ENCODE results near the gene CDK3.
"Not testable (repeated sequence)": the region's sequence is repeated elsewhere in the genome, so short reads cannot be mapped to it uniquely, and the experiment has no call there.

Gene CDK3

DNA sequence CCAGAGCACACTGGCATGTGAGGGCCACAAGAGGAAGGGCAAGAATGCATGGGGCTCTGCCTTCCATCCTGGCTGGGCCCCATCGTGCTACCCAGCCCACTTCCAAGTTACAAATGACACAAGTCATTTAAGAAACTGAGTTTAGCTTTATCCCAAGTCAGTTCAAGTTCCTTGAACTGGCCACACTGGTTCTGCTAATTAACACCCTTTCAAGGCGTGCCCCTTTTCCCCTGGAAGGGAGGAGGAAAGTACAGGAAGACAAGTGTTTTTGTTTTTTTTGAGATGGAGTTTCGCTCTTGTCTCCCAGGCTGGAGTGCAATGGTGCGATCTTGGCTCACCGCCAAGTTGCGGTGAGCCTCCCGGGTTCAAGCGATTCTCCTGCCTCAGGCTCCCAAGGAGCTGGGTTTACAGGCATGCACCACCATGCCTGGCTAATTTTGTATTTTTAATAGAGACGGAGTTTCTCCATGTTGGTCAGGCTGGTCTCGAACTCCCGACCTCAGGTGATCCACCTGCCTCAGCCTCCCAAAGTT lies 43.9 kb downstream of the CDK3 start:
- not testable (repeated sequence) for DNase-seq

DNA sequence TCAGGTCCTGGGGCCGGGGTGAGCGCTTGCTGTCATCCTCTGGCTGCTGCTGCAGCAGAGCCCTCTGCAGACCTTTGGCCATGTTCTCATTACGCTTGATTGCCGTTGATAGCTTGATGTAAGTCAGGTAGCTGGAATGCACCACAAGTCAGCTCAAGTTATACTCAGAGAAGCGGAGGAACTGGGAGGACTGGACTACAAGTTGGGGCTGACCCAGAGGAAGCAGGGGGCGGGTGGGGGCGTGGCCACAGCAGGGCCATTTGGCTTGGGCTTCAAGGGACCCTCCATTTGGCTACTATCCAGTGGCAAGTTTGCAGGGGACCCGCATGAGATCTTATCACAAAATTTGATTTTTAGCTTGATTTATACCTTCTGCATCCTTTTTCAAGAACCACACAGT lies 45.4 kb downstream of the CDK3 start:
- DNase-seq = no peak

DNA sequence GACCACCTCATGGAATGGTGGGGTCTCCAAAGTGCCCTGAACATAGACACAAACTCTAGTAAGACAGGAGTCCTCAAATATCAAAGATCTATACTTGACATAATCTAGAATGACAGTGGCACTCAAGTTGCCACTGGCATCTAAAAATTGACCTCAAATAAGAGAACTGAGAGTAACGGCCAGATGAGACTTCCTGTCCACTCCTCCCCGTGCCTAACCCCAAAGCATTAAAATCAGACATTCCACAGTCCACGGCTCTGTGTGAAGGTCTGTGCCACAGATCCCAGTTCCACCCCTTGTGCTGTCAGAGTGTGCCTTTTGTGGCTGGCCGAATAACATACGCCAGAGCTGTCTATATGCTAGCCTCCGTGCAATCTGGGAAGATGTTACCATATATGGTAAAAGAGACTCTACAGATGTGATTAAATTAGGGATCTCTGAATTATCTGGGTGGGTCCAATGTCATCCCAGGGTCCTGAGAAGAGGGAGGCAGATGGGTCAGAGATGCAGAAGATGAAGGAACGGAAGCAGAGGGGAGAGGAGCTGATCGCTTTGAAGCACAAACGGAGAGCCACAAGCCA lies 47.5 kb downstream of the CDK3 start:
- no peak for DNase-seq

DNA sequence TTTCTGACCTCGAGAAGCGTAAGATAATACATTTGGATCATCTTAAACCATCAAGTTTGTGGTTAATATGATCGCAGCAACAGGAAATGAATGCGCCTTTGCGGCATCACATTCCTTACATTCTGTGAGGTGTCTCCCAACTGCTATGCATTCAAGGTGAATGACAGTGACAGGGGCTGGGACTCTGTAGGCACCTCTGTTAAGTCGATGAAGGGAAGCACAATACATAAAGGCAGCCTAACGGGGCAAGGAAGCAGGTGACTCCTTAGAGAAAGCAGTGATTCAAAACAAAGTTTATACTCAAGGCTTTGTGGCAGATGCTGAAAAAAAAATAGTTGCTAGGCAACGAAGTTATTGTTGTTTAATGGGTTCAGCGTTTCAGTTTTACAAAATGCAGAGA lies 48.1 kb downstream of the CDK3 start:
- no peak for DNase-seq

DNA sequence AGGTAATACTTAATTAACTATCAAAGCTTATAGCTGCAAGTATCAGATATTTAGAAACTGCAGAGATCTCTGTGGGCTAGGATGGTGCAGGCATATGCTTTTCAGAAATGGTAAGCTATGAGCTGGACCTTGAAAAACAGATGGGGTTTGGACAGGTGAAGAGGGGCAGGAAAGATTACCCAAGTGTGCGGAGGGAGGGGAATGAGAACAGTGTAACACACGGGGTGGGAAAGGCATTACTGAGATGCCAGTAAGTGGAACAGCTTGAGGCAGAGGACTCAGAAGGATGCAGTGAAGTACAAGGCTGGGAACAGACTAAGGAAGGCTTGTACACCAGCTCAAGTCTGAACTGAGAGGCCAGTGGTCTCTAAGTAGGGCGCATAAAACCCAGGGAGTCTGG lies 48.6 kb downstream of the CDK3 start:
- DNase-seq = no peak

DNA sequence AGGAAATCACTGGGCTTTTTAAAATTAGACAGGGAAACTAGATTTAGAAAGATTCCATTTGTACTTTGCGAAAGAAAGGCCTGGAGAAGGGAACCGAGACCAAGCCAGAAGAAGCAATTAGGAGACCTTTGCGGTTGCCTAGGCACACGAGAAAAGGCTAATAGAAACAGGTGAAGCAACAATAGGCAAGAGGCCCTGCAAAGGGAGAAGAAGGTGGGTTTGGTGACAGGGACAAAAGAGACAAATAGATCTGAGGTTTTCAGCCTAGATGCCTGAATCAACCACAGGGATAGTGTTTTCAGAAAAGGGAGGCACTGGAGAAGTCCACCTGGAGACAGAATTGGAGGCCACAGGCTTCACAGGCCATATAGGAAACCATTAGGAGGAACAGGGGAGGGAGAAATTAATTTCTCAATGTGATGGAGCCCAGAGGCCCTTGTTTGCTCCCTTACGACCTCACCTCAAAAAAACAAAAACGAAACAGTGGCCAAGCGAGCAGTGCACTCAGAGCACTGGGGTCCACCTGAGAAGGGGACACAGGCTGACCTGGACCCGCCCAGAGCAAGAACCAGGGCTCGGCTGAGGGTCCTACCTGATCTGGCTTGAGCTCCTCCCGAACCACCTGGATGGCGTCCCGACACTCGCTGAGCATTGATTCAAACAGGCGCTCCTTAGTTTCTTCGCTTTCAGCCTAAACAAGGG lies 49.3 kb downstream of the CDK3 start:
- no peak for DNase-seq

DNA sequence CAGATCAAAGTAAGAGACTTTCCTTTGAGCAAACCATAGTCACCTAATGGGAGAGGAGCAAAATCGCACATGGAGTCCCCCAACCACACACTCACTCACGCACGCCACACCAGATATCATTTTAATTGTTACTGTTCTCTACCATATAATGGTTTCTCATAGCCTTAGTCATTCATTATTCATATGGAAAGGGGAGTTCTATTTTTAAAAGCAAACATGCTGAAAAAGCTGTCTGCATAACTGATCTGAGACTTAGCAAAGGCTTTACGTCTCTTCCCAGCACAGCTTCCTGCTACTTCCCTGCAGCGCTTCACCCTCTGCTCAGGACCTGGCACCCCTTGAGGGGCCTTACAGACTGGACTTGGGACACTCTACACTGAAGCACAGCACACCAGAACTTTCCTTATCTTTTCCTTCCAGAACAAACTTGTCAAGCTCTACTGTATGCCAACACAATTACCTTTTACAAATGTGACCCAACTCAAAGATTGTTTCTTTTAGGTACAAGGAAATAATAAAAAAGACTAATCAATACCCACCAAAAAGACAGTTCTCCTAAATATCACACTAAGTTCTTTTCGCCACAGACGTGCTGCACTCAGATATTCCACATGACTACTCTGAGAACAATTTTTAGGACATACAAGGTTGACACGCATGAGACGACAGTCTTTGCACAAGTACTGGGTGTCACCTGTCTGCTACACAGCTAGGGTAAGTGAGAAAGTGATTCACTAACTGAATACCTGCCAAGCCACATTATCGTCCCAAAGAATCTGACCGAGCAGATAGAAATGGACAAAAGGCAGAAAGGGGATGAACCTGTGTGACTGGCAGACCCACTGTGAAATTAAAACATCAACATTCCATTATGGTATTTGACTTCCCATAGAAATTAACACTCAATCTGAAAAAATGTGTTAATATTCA lies 50.1 kb downstream of the CDK3 start:
- DNase-seq = no peak

DNA sequence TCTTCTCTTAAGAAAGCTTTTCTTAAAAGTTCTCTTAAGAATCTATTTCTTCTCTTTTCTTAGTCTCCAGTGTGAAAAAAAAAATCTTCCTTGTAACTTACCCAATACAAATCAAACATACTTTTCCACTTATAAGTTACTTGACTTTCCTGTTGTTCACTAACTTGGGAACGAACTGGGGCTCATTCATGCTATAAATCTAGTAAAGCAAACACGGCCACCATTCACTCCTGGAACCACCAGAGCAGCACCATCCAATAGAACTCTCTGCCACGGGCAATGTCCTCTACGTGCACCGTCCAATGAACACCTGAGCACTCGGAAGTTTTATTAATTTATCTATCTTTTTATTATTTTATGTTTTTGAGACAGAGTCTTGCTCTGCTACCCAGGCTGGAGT lies 50.9 kb downstream of the CDK3 start:
- no peak for DNase-seq

DNA sequence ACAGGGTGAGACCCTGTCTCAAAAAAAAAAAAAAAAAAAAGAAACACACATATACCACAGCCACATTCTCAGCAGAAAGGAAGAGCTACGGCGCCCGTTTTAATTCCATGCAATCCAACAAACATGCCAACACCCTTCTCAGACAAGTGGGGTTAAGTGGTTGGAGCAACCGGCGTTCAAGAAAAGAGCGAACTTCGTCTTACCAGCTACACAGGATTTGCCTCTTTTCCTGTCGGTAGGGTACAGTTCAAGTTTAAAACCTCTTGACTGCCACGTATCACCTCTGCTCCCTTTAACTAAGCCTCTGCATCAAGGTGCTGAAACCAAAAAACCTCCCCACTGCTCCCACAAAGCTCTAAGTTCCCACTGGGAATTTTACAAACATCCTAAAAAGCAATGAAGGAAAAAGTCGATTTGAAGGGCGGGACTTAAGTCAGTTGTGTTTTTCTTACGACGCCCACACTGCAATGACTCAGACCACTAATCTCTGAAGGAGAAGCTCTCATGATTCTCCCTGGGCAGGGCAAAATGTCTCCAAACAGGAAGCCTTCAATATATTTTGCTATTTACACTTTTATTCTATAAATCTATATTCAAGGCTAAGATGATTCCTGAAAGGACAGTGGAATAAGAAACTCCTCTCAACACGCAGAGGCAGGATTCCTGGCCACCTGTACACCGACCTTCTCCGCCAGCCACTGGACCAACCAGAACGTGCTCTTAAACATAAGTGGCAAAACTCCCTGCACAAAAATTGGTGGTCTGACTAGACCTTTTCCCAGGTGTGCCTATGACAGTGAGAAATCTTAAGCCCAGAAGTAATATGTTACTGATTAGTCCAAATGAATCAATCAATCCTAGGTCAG lies 52.8 kb downstream of the CDK3 start:
- DNase-seq = no peak

DNA sequence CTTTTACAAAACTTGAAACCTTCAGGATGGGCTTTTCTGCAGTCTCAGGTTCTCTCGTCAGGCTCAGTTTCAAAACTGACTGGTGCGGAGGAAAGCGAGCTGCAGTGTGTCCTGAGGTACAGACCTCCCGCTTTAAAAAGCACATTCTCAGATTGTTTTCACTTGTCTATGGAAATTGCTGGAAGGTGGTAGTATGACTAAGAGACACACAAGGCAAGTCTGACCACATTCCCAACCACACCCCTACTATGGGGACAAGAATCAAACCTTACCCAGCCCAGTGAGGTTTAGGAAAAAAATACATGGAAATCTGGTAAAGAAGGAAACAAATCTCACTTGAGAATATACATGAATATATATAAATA lies 53.4 kb downstream of the CDK3 start:
- DNase-seq = no peak
